ENCODE measurements around the gene SLC9A7.

SLC9A7 gene

GRCh38 chrX:46758956-46759644 is at the start of gene SLC9A7:
SLC9A7 (minus strand) TSS chrX:46759118; CDS start chrX:46759029, 89 bp downstream.
- no peak for DNase-seq (ENCODE audit: low read depth)
- TF ChIP-seq CTCF (conservative IDR thresholded peaks at IDR 0.05; ENCODE audit: low read depth, low read length), result peak; percentile 65
- peak within 1 kb of the TSS; percentile 65 for H3K4me3 ChIP-seq (ENCODE audit: low read length)

- DNase-seq (ENCODE audit: low read depth), result no peak
- no peak overlapping the region for H3K4me3 ChIP-seq (ENCODE audit: low read length)
- no peak for TF ChIP-seq CTCF (conservative IDR thresholded peaks at IDR 0.05; ENCODE audit: low read depth, low read length)
Measured at GRCh38 chrX:46805270-46805669, 46.4 kb upstream of the SLC9A7 start.

GRCh38 chrX:46803140-46803539 is 44.2 kb upstream of the SLC9A7 start:
- no peak overlapping the region for H3K4me3 ChIP-seq (ENCODE audit: low read length)
- TF ChIP-seq CTCF (conservative IDR thresholded peaks at IDR 0.05; ENCODE audit: low read depth, low read length), result peak; percentile 33
- DNase-seq (ENCODE audit: low read depth), result no peak

GRCh38 chrX:46796574-46797191 is 37.8 kb upstream of the SLC9A7 start:
- no peak for DNase-seq (ENCODE audit: low read depth)
- peak; percentile 74 for TF ChIP-seq CTCF (conservative IDR thresholded peaks at IDR 0.05; ENCODE audit: low read depth, low read length)
- no peak overlapping the region for H3K4me3 ChIP-seq (ENCODE audit: low read length)

- no peak for TF ChIP-seq CTCF (conservative IDR thresholded peaks at IDR 0.05; ENCODE audit: low read depth, low read length)
- no peak for DNase-seq (ENCODE audit: low read depth)
- no peak overlapping the region for H3K4me3 ChIP-seq (ENCODE audit: low read length)
Measured at GRCh38 chrX:46793386-46794143, 34.6 kb upstream of the SLC9A7 start.

GRCh38 chrX:46792810-46793188 is 33.9 kb upstream of the SLC9A7 start:
- no peak overlapping the region for H3K4me3 ChIP-seq (ENCODE audit: low read length)
- no peak for TF ChIP-seq CTCF (conservative IDR thresholded peaks at IDR 0.05; ENCODE audit: low read depth, low read length)

More at GRCh38 chrX:46792810-46793188, 33.9 kb upstream of the SLC9A7 start:
- DNase-seq (ENCODE audit: low read depth), result no peak
